Cardiac muscle cell (in vitro differentiated cells and primary cell): ENCODE data around the gene LAPTM5. TPM values are rescaled to one million over a fixed set of nuclear protein-coding genes. Genes with fewer than 3 reads are reported as not detected.

ENCODE experiments used
- DNase-seq, 2 donors: peaks; one replicate each; pipeline versions ENCODE4 v3.0.0 to v3.0.0-alpha.2; 2010 to 2017; ENCODE audit warnings: low read depth in 1 of 2, low spot score in 1 of 2
- H3K27ac ChIP-seq: fragments of 200-600 bp; sonication (generic); 2 replicates; pipeline ENCODE4 v1.5.1; 2016
- H3K27me3 ChIP-seq: fragments of 200-600 bp; sonication (generic); 2 replicates; pipeline ENCODE4 v1.6.0; 2016; ENCODE audit warnings: control low read depth
- H3K36me3 ChIP-seq: fragments of 200-600 bp; sonication (generic); 2 replicates; pipeline ENCODE4 v1.5.1; 2016; ENCODE audit warnings: control low read depth
- H3K4me1 ChIP-seq: fragments of 200-600 bp; sonication (generic); 2 replicates; pipeline ENCODE4 v1.8.1; 2017; ENCODE audit warnings: low read depth, mild to moderate bottlenecking, mixed run types
- H3K4me3 ChIP-seq: fragments of 200-600 bp; sonication (generic); 2 replicates; pipeline ENCODE4 v1.5.1; 2016; ENCODE audit warnings: mild to moderate bottlenecking
- H3K9me3 ChIP-seq: fragments of 200-600 bp; sonication (generic); 2 replicates; pipeline ENCODE4 v1.5.1; 2017; ENCODE audit warnings: low read depth, mild to moderate bottlenecking, control low read depth
- polyA plus RNA-seq: library from polyadenylated mRNA; unstranded; fragments of >200 nt; fragmentation: Nextera tagmentation; extraction: Ambion mirVana; gene quantifications from 2 replicates; pipeline ENCODE4 v1.2.1, GENCODE V29; 2016
- total RNA-seq: library from RNA; depleted of rRNA; stranded (reverse); fragments of >200 nt; gene quantifications from 2 replicates; pipeline ENCODE4 v1.2.3, GENCODE V29; 2016
- TF ChIP-seq, protein P1 (sequence below): IDR thresholded peaks from 2 replicates; pipeline ENCODE4 v1.5.1; 2012; ENCODE audit warnings: low read depth, mild to moderate bottlenecking, low read length

The LAPTM5 gene
- total and polyA plus RNA-seq, 2 experiments from 2014 or later: 0.10 to 0.45 TPM

DNA sequence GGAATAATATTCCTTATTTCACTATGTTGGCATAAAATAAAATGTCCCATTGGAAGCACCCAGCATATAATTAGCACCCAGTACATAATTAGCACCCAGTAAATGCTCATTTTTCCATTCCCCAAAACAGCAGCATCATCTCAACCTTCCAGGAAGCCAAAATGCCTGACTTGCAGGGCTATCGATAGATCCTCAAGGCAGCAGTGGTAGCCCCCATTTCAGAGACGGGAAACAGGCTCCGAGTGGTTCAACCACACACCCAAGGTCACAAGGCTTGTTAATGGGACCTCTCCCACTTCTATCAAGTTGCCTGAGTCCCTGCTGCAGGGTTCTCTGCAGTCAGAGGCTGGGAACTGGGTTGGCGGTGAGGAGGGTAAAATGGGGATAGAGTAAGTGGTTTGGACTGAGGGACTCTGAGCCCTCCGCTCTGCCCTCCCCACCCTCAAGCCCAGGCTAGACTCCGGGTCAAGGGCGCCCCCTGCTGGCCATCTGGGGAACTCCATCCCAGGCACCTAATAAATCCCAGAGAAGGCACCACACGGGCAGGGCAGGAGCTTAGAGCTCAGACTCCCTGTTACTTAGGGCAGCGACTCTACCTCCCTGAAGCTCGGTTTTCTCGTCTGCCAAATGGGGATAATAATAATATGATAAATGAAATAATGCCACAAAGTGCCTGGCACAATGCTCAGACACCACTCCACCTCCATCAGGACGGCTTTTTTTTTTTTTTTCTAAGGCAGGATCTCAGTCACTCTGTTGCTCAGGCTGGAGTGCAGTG is 21.9 kb upstream of the LAPTM5 start:
- no peak overlapping the region for H3K4me3 ChIP-seq
- H3K9me3 ChIP-seq: no peaks in the 10 kb centered on the region
- no peaks in the 10 kb centered on the region for H3K27me3 ChIP-seq
- no peaks in the 10 kb centered on the region for H3K36me3 ChIP-seq
- no peak overlapping the region for H3K27ac ChIP-seq
- TF ChIP-seq, protein P1, sequence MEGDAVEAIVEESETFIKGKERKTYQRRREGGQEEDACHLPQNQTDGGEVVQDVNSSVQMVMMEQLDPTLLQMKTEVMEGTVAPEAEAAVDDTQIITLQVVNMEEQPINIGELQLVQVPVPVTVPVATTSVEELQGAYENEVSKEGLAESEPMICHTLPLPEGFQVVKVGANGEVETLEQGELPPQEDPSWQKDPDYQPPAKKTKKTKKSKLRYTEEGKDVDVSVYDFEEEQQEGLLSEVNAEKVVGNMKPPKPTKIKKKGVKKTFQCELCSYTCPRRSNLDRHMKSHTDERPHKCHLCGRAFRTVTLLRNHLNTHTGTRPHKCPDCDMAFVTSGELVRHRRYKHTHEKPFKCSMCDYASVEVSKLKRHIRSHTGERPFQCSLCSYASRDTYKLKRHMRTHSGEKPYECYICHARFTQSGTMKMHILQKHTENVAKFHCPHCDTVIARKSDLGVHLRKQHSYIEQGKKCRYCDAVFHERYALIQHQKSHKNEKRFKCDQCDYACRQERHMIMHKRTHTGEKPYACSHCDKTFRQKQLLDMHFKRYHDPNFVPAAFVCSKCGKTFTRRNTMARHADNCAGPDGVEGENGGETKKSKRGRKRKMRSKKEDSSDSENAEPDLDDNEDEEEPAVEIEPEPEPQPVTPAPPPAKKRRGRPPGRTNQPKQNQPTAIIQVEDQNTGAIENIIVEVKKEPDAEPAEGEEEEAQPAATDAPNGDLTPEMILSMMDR: peak; percentile 96
- peaks cover 10% of the 10 kb centered on the region for H3K4me1 ChIP-seq
- DNase-seq: peak; percentile 79 to 84

DNA sequence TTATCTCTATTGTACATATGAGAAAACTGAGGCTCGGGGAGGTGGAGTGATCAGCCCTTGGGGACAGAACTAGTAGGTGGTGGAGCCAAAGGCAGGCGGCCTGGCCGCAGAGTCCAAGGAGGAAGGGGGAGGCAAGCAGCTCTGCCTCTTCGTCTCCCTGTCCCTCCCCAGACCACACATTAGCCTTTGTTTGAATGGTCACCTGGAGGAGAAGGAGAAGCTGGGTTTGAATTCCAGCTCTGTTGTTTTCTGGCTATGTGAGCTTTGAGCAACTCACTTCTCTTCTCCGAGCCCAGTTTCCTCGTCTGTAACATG is 21.4 kb upstream of the LAPTM5 start:
- no peak for DNase-seq
- Histone ChIP-seq H3K4me3 (no peak overlapping the region), H3K27me3 (no peaks in the 10 kb centered on the region), H3K27ac (no peak overlapping the region), H3K9me3 (no peaks in the 10 kb centered on the region), H3K4me1 (peaks cover 10% of the 10 kb centered on the region), H3K36me3 (no peaks in the 10 kb centered on the region)
- TF ChIP-seq, protein P1: no peak

GRCh38 chr1:30778154-30778978 is 20.8 kb upstream of the LAPTM5 start:
- H3K27ac ChIP-seq: no peak overlapping the region
- peaks cover 10% of the 10 kb centered on the region for H3K4me1 ChIP-seq
- TF ChIP-seq, protein P1: no peak
- no peaks in the 10 kb centered on the region for H3K9me3 ChIP-seq
- H3K36me3 ChIP-seq: no peaks in the 10 kb centered on the region
- H3K27me3 ChIP-seq: no peaks in the 10 kb centered on the region
- H3K4me3 ChIP-seq: no peak overlapping the region
- DNase-seq: peak in 1 of 2 donors; percentile 94

DNA sequence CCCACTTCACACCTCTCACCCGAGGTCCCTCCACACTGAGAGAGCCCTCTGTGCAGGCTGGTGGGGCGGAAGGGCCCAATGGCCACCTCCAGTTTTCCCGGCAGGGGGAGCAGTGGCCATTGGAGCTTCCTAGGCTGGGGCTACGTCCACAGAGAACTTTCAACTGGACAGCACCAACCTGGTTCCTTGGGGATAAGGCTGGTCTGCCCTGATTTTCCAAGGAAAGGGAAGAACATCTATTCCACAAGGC is 20.3 kb upstream of the LAPTM5 start:
- peaks cover 10% of the 10 kb centered on the region for H3K4me1 ChIP-seq
- H3K27me3 ChIP-seq: no peaks in the 10 kb centered on the region
- H3K36me3 ChIP-seq: no peaks in the 10 kb centered on the region
- no peak for DNase-seq
- H3K9me3 ChIP-seq: no peaks in the 10 kb centered on the region
- no peak overlapping the region for H3K4me3 ChIP-seq
- TF ChIP-seq, protein P1: peak; percentile 33
- H3K27ac ChIP-seq: no peak overlapping the region

GRCh38 chr1:30777060-30777903 is 19.7 kb upstream of the LAPTM5 start:
- Histone ChIP-seq H3K36me3 (no peaks in the 10 kb centered on the region), H3K27ac (no peak overlapping the region), H3K4me3 (no peak overlapping the region), H3K9me3 (no peaks in the 10 kb centered on the region), H3K4me1 (peaks cover 10% of the 10 kb centered on the region), H3K27me3 (no peaks in the 10 kb centered on the region)
- no peak for DNase-seq
- TF ChIP-seq, protein P1: no peak
